Hematopoietic multipotent progenitor cell (in vitro differentiated cells): ENCODE results near the gene AQP12A. TPM values are rescaled to one million over a fixed set of nuclear protein-coding genes. Genes with fewer than 3 reads are reported as not detected.
A peak's percentile ranks its signal among the peaks of the same experiment; 100 is the strongest.
"Not testable (repeated sequence)": the region's sequence is repeated elsewhere in the genome, so short reads cannot be mapped to it uniquely, and the experiment has no call there.

ENCODE experiments used
- DNase-seq, 3 donors: peaks; one replicate each; pipeline ENCODE4 v3.0.0-alpha.2; 2011 to 2015; ENCODE audit warnings: low read depth in 2 of 3, low spot score in 2 of 3
- total RNA-seq: library from RNA; depleted of rRNA; stranded (reverse); fragments of >200 nt; gene quantifications from one replicate; pipeline ENCODE4 v1.2.3, GENCODE V29; 2012

AQP12A gene, protein sequence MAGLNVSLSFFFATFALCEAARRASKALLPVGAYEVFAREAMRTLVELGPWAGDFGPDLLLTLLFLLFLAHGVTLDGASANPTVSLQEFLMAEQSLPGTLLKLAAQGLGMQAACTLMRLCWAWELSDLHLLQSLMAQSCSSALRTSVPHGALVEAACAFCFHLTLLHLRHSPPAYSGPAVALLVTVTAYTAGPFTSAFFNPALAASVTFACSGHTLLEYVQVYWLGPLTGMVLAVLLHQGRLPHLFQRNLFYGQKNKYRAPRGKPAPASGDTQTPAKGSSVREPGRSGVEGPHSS
- total RNA-seq = not detected

DNA sequence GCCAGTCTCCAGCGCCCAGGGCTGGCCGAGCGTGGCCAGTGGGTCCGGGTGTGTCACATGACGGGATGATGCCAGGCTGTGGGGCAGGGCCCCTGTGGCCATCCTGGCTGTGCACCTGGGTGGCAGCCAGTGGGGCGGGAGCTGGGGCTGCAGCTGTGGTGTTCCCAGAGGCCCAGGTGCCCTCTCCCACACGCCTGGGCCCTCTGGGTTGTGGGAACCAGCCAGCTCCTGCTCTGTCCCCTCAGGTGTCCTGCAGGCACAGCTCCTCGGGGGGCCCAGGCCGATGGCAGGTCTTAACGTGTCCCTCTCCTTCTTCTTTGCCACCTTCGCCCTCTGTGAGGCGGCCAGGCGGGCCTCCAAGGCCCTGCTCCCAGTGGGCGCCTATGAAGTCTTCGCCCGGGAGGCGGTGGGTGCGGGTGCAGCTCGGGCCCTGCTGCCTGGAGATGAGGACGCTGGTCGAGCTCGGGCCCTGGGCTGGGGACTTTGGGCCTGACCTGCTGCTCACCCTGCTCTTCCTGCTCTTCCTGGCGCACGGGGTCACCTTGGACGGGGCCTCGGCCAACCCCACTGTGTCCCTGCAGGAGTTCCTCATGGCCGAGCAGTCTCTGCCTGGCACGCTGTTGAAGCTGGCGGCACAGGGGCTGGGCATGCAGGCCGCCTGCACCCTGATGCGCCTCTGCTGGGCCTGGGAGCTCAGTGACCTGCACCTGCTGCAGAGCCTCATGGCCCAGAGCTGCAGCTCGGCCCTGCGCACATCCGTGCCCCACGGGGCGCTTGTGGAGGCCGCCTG, at the start of gene AQP12A:
Gene AQP12A (plus strand): TSS at position 236 of the 790 bp plus-strand sequence. CDS start 48 bp downstream, at position 284.
- not testable (repeated sequence) for DNase-seq

DNA sequence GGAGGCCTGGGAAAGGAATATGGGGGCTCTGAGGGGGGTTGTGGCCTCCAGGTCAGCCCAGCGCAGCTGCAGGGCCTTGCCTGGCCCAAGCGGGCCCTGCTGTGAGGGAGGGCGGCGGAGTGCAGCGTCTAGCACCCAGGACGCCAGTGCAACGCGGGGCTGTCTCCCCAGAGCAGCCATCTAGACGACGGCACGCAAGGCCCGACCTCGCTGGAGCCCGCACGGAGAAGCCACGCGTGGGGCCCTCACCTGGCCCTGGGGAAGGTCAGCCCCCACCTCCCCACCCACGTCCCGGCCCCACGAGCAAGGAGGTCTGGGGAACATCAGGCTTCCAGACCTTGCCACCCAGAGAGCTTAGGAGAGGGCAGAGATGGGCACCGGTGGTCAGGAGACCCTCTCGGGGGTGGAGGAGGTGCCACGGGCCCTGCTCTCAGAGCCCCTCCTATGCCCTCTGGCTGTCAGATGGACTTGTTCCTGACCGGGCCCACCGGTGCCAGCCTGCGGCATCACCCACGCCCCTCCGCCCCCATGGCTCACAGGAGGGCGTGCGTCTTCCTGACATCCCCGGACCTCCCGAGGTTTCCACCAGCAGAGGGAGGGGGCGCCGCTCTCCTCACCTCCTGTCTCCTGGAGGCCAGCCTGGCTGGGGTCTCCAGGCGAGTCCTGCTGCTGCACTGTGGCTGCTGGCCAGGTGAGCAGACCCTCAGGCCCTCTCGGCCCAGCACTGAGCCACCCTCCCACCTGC, 49.4 kb upstream of the AQP12A start:
- no peak for DNase-seq

DNA sequence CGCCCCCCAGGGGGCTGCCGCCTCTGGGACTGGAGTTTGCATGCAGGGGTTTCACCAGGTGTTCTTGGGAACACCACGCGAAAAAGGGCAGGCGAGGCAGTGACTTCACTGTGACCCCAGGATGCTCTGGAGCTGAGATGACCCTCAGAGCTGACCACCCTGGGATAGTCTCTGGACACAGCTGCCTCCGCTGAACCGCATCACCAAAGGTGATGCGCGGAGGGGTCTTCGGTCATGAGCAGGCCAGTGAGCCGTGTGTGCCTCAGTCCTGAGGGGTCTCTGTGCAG, 48.9 kb upstream of the AQP12A start:
- no peak for DNase-seq

DNA sequence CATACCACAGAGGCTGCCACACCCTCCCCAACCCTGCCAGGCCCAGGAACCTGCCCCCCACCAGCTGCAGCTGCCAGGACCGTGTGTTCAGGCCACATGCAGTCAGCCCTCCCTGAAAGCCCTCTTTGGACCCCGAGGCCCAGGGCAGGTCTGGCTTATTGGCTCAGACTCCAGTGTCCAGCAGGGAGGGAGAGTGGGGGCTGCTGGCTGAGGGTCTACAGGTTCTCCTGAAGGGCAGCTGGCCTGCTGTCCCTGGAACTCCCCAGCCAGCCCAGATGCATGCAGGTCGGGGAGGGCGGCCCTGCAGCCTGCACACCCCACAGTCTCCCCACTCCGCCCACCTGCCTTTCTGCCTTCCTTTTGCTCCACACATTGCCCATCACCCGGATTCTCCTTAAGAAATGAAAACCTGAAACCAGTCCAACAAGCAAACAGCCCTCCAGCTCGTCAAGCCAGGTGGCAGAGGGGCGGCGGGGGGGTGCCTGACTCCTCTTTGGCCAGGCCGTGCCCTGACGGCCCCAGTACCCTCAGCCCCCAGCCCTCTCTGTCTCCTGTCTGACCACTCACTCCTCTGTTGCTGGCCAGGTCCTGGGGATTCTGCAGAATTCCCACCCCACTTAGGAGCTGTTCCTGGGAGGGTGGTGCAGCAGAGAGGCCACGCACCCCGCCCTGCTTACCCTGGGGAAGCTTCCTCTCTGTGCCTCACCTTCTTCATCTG, 48.4 kb upstream of the AQP12A start:
- no peak for DNase-seq

DNA sequence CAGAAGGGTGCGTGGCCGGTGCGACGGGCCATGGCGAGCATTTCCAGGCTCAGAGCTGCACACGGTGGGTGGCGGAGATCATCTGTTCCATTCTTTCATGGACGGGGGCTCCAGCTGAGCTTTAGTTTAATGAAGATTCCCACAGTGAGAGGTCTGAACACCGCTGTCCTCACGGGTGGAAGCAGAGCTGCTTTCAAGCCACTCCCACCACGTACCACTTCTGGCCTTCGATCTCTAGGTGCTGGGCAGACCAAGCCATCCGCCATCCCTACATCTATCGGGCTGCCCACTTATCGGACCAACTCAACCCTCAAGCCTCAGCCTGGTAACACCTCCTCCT, 47.9 kb upstream of the AQP12A start:
- no peak for DNase-seq

DNA sequence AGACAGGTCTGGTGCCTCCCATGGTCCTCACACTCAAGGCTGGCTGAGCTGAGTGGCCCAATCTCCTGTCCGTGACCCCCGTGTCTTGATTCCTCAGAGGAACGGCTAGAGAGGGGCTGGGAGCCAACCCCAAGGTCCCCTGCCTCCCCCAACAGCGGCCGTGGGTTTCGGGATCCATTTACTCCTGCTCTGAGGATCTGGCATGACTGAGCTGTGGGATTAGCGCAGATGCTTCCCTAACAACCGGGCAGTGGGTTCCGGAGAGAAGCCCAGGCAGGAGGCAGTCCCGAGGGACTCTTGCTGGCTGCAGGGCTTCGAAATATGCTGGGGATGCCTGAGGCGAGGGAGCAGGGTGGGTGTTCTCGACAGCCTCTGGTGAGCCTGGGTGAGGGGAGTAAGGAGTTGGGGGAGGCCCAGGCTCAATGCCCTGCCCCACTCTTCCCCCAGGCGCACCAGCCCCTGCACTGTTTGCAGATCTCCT, 47.5 kb upstream of the AQP12A start:
- no peak for DNase-seq

DNA sequence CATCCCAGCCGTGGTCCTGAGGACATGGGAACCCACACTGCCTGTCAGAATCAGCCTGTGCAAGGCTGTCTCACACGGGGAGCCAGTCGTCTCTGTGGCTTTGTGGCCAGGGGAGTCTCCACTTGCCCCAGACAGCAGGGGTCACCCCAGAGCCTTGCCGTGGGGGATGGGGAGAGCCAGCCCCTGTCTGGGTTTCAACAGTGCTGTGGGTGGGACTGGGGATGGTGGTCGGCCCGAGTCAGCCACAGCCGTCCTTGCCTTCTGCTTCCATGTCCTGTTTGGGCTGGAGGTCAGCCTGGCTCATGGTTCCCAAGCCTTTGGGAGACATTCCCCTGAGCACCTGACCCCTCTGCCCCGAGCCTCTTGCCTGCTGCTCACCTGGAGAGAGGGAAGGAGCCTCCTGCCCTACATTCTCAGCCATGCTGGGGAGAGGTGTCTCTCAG, 46.8 kb upstream of the AQP12A start:
- DNase-seq = no peak

DNA sequence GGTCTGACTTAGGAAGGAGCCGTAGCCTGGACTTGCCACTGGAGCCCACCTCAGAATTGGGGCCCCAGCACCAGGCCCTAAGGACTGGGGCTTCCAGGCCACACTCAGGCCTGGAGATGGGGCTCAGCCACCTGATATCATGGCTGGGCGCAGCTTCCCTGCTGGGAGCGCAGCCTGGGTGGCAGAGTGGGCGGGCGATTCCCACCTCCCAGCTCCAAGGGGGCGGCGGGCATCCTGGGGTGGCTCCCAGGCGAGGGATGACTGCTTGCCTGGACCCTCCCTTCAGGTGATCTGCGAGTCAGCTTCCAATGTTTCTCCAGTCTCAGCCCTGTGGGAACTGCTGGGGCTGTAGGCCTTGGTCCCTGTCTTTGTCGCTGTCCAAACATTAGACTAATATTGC, 46.3 kb upstream of the AQP12A start:
- no peak for DNase-seq

DNA sequence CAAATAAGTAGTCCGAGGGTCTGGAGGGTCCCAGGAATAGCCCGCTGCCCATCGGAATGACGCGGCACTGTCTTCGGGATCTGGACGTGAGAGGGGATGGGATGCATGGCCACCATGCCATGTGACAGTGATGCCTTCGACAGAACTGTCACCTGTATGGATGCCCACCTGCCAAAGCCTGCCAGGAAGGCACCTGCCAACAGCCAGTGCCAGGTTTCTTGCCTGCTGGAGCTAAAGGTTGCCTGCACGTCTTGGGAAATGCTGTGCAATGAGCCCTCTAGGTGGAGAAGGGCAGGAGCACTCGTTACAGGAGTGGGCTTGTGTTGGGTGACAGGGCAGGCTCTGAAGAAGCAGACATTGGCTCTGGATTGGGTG, 45.9 kb upstream of the AQP12A start:
- DNase-seq = no peak

DNA sequence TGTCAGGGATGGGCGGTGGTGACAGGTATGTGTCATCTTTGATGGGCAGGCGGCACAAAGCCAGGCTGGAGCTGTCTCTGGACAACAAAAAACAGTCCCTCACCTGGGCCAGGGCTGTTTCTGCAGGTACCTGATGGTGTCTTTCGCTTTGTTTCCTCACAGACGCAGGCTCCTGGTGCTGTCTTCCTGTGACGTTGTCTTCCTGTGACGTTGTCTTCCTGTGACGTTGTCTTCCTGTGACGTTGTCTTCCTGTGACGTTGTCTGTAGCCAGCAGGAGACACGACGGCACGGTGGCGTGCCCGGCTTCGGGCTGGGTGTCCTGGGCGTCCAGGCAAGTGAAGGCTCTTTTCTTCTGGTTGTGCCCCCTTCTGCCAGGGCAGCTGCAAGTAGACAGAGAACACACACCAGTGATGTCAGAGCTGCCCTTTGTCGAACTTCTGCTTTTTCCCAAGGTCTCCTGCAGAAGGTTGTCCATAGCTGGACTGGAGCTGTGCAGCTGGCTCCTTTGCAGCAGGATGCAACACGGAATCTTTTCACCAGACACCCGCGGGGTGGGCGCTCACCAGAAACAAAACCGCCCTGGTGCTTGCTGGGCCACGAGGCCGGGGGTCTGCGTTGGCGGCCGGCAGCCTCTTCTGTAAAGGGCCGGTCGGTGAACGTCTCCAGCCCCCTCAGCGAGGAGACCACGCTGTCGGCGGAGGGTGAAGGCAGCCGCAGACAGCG, 45.3 kb upstream of the AQP12A start:
- DNase-seq = peak in 1 of 3 donors; percentile 44

DNA sequence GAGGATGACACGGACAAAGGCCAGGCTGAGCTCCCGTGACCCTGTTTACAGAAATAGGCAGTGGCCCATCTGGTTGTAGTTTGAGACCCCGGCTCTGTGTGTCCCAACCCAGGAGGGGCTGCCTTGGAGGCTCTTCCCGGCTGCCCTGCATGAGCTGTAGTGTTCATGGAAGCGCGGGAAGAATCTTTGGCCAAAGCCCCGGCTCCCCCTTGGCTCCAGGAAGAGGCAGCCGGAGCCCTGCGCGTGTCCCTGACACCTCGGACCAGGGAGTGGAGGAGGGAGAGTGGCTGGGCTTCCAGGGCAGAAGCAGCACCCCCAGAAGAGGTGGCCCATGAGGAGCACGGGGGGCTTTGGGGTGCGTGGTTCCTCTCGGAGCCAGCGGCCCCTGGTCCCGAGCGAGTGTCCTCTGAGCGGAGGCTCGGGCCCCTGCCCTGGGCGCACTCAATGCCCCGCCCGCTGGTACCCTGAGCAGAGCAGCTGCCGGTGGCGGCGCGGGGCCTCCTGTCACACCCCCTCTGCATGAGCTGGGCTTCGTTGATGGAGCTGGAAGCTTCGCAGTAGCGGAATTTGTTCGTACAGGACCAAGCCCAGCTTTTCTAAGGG, 44.7 kb upstream of the AQP12A start:
- no peak for DNase-seq

DNA sequence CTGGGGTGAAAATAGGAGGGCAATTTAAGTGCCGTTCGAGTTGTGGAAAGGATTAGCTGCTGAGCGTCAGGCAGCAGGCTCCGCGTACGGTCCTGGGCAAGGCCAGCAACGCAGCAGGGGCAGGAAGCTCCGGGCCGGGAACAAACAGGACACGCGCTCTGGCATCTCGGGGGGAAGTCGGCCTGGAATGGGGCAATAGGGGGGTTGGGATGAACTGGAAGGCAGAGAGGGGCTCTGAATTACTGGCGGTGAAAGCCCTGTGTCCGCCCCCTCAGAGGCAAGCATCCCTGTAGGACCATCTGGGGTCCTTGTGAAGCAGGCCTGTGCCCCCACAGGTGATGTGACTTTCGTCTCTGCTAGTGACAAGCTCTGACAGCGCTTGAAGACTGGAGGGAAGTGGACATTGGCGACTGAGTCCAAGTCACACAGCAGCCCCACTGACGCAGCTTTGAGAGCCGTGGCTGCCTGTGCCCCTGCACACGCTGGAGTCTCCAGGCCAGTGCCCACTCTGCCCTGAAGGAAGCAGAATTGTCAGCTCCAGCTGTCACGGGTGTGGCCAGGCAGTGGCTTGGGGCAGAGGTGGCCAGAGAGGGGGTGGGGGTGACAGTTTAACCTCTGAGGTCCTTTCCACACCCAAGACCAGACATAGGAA, 44.0 kb upstream of the AQP12A start:
- DNase-seq = no peak

DNA sequence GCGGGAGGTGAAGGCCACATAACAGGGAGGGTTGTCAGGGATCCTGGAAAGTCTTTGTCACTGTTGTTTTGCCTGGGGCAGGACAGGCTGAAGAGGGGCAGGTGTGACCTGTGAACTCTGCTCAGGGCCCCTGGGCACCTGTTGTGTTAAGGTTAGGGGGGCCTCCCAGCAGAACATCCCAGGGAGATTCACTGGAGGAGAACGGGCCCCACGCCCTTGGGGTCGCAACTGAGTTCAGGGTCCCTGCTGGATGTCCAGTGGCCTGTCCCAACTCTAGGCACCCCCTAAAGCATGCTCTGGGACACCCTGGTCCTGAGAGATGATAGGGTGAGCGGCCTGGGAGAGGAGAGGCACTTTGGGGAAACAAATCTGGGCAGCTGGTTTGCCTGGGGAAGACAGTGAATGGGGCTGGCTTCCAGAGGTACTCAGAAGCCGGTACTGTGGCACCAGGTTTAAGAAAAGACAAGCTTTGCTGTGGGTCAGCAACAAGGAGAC, 43.5 kb upstream of the AQP12A start:
- no peak for DNase-seq

DNA sequence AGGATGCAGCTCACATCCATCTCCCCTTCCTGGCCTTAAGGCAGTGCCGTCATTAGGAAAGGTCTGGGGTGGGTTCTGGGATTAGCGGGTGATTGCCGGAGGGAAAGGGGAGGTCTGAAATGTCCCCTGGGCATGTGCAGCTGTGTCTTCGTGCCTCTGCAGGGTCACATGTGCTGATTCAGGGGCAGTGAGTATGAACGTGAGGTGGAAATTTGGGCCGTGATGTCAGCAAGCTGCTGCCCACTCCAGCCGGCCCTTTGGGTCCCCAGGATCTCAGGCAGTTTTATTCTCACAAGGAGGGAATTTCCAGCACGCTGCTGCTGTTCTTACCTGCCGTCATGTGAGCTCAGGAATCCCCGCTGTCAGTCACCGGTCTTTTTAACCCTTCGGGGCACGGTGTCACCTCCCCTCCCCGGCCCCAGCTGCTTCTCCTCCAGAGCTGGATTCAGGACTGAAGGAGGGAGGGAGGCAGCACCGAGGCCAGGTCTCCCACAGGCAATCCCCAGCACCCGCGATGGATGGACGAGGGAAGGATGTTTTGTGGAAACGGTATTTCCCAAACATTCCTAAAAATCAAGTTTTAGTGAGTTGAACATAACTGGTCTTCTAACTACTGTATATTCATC, 42.9 kb upstream of the AQP12A start:
- no peak for DNase-seq

DNA sequence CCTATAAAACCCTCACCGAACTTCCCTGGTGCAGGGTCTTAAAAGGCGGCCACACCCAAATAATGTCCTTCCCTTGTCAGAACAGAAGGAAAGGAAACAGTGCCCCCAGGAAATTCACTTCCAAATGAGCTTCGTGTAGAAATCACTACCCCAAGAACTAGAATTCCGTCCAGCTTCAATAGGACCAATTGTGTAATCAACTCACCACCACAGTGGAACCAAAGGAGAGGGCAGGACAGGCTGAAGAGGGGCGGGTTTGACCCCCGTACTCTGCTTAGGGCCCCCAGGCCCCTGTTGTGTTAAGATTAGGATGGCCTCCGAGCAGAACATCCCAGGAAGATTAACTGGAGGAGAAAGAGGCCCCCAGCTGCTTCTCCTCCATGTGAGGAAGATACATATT, 42.3 kb upstream of the AQP12A start:
- DNase-seq = no peak

DNA sequence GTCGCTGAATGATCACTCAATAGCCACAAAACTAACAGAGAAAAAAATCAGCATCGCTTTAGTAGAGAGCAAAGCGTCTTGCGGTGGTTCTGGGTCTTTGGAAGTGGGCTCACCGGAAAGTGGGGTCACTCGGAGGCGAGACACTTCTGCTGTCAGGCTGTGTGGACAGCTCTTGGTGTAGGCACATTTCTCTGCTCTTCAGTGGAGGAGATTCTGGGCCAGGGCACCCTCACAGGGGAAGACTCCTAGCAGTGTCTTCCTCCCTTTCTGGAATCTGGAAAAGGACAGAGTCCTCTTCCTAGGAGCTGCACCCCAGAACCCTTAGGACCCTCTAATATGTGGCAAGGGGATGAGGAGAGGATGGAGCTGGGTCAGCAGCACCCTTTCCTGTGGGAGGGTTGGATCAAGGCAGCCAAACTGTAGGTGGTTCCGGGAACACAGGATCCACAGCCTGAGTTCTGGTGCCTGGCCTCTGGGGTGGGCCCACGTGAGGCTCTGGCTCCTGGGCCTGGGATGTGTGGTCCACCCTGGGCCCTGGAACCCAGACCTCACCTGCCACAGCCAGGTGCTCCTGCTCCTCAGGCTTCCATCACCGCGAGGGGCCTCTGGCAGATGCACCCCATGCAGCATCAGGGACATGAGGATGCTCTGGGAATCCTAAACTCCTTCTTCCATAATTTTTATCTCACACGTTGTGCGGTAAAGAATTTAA, 41.3 kb upstream of the AQP12A start:
- no peak for DNase-seq

DNA sequence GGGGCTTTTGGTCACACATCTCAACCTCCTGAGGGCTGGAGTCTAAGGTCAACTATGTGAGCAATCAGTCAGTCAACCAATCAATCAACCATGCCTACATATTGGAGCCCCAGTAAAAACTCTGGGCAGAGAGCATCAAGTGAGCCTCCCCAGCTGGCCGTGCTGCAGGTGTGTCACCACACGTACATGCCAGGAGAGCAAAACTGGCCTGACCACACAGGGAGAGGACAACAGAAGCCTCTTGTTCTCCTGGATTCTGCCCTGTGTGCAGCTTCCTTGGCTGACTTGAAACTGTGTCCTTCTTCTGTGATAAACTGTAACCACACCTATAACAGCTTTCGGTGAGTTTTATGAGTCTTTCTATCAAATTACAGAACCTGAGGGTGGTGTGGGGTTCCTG, 40.5 kb upstream of the AQP12A start:
- no peak for DNase-seq
